ENCODE data around the gene CIT.

GRCh38 chr12:119704065-119704747 is 172.9 kb downstream of the CIT start:
- TF ChIP-seq, protein P1, sequence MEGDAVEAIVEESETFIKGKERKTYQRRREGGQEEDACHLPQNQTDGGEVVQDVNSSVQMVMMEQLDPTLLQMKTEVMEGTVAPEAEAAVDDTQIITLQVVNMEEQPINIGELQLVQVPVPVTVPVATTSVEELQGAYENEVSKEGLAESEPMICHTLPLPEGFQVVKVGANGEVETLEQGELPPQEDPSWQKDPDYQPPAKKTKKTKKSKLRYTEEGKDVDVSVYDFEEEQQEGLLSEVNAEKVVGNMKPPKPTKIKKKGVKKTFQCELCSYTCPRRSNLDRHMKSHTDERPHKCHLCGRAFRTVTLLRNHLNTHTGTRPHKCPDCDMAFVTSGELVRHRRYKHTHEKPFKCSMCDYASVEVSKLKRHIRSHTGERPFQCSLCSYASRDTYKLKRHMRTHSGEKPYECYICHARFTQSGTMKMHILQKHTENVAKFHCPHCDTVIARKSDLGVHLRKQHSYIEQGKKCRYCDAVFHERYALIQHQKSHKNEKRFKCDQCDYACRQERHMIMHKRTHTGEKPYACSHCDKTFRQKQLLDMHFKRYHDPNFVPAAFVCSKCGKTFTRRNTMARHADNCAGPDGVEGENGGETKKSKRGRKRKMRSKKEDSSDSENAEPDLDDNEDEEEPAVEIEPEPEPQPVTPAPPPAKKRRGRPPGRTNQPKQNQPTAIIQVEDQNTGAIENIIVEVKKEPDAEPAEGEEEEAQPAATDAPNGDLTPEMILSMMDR (conservative IDR thresholded peaks at IDR 0.05 in 1 of 2, IDR thresholded peaks at IDR 0.05 in 1 of 2; ENCODE audit: low read depth in 1 of 2, low read length in 2 of 2) = no peak
- TF ChIP-seq EZH2 (IDR thresholded peaks at IDR 0.05; ENCODE audit: low read length, missing control alignments) = no peak

Measured in fibroblast of lung (primary cell).